T-helper 17 cell (primary cell): Measurements from ENCODE around the gene GLYR1. TPM values are rescaled to one million over a fixed set of nuclear protein-coding genes. Genes with fewer than 3 reads are reported as not detected.

Experiments used
- ATAC-seq: fragments of 150-1000 bp; cut with Tn5 transposase; 2 replicates; pipeline ENCODE4 v1.10.0; 2021; ENCODE audit warnings: mild to moderate bottlenecking, moderate library complexity
- DNase-seq, 3 donors: peaks; one replicate each; pipeline versions ENCODE4 v3.0.0 to v3.0.0-alpha.2; 2020 to 2021
- H3K9me3 ChIP-seq: one replicate; pipeline ENCODE4 v1.7.0; 2013; ENCODE audit warnings: low read length, mild to moderate bottlenecking; ENCODE audit not compliant: control insufficient read depth, poor library complexity, severe bottlenecking
- H3K27ac Mint-ChIP-seq: one replicate; pipeline ENCODE4 v1.8.0; 2022; ENCODE audit warnings: mild to moderate bottlenecking, moderate library complexity, mixed read lengths
- H3K27me3 Mint-ChIP-seq: one replicate; pipeline ENCODE4 v1.8.0; 2022; ENCODE audit warnings: mixed read lengths
- H3K36me3 Mint-ChIP-seq: one replicate; pipeline ENCODE4 v1.8.0; 2022; ENCODE audit warnings: low read depth, mixed read lengths
- H3K4me1 Mint-ChIP-seq: one replicate; pipeline ENCODE4 v1.8.0; 2022; ENCODE audit warnings: mild to moderate bottlenecking, mixed read lengths
- H3K4me3 Mint-ChIP-seq: one replicate; pipeline ENCODE4 v1.8.0; 2022; ENCODE audit warnings: mild to moderate bottlenecking, moderate library complexity, mixed read lengths
- total RNA-seq, 4 donors: library from RNA in 2 of 4; stranded (reverse) in 2 of 4; gene quantifications; one replicate each; pipeline ENCODE4 v1.2.3 and lab custom pipeline; 2022 to 2026

GLYR1 gene
- total RNA-seq, 2 donors from 2014 or later: 91.9 to 108 TPM

DNA sequence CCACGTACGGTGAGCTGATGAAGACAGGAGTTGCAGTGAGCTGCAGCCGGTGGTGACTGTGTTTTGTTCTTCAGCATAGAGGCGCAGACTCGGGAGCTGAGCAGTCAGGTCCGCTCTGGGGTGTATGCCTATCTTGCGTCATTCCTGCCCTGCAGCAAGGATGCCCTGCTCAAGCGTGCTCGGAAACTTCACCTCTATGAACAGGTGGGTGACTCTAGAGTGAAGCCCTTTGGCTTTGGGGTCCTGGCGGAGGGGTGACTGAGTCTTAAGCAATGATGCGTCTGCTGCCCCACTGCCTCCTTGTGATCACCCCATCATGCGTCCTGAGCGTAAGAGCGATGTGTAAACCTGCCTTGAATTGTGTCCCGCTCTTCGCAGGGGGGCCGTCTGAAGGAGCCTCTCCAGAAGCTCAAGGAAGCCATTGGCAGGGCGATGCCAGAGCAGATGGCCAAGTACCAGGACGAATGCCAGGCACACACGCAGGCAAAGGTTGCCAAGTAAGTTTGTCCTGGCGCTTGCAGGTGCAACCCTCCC is 23.1 kb upstream of the GLYR1 start:
- H3K27me3 Mint-ChIP-seq: no peaks in the 10 kb centered on the region
- ATAC-seq: no peak
- H3K4me3 Mint-ChIP-seq: no peak overlapping the region
- H3K36me3 Mint-ChIP-seq: peaks cover 19% of the 10 kb centered on the region
- no peak overlapping the region for H3K27ac Mint-ChIP-seq
- no peak for DNase-seq
- no peaks in the 10 kb centered on the region for H3K9me3 ChIP-seq
- H3K4me1 Mint-ChIP-seq: peaks cover 17% of the 10 kb centered on the region

DNA sequence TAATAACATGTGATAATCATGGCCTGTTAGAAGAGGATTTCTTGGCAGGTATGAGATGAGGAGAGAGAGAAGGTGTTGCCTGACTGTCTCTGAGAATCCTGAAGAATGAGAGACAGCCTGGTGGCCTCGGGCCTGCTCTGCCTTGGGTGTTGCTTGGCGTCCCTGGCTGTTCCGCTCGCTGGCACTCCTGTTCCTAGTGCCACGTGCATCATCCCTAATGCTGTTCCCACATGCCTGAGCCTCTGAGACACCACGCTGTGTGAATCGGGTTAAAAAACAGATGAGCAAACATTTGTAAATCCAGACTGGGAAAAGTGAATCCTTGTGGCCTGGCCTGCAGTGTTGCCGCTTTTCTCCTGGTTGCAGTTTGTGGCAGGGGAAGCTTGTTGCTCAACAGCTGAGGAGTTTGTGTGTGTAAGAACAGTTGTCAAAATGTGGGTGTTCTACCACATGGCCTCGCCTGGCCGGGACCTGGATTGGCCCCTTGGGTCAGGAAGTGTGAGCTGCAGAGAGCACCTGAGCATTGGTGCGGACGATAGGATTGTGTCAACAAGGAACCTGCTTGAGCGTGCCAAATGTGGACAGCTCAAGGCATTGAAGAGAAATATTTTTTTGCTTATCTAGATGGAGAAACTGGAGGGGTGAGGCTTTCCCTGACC is 22.2 kb upstream of the GLYR1 start:
- ATAC-seq (no peak), DNase-seq (no peak)
- Mint-ChIP-seq H3K4me1 (peaks cover 22% of the 10 kb centered on the region), H3K27ac (no peak overlapping the region), H3K27me3 (no peaks in the 10 kb centered on the region), H3K36me3 (peaks cover 17% of the 10 kb centered on the region), H3K4me3 (no peak overlapping the region)
- no peaks in the 10 kb centered on the region for H3K9me3 ChIP-seq

DNA sequence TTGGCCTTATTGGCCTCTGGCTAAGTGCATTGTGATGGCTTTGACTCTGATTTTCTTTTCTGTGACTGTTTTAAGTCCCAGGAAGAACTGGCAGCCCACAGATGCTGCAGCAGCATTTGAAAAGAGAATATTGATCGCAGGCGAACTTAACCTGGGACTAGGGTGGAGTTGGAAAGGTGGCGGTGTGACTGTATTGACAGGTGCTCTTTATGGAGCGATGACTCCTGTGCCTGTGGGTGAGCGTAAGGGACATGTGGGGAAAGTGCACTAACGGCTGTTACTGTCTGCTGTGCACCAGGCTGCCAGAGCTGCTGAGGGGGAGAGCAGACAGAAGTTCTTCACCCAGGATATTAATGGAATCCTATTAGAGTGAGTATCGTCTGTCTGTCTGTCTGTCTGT is 21.4 kb upstream of the GLYR1 start:
- no peak overlapping the region for H3K27ac Mint-ChIP-seq
- H3K36me3 Mint-ChIP-seq: peaks cover 17% of the 10 kb centered on the region

DNA sequence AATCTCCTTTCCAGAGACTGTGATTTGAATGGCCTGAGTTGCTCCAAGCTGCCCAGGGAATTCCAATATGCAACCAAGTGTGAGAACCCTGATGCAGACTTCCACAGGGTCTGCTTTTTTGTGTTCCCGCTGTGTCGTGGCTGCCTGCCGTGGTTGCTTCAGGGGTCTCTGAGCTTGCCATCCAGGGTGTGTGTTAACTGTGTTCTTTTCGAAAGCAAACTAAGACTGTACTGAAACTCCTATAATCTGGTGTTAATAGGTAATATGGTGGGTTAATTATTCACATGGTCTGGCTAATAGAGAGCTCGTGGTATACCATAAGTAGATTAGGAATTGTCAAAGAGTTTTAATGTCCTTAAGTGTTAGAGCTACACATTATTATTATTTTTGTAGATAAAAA is 20.9 kb upstream of the GLYR1 start:
- H3K4me1 Mint-ChIP-seq: peaks cover 22% of the 10 kb centered on the region
- no peak overlapping the region for H3K27ac Mint-ChIP-seq
- H3K9me3 ChIP-seq: no peaks in the 10 kb centered on the region
- H3K27me3 Mint-ChIP-seq: no peaks in the 10 kb centered on the region
- DNase-seq (no peak), ATAC-seq (no peak)
- peaks cover 17% of the 10 kb centered on the region for H3K36me3 Mint-ChIP-seq
- H3K4me3 Mint-ChIP-seq: no peak overlapping the region

More for the DNA sequence above, 21.4 kb upstream of the GLYR1 start:
- Mint-ChIP-seq H3K27me3 (no peaks in the 10 kb centered on the region), H3K4me1 (peaks cover 22% of the 10 kb centered on the region), H3K4me3 (peak overlapping the region; percentile 31)
- H3K9me3 ChIP-seq: no peaks in the 10 kb centered on the region
- DNase-seq (no peak), ATAC-seq (no peak)

DNA sequence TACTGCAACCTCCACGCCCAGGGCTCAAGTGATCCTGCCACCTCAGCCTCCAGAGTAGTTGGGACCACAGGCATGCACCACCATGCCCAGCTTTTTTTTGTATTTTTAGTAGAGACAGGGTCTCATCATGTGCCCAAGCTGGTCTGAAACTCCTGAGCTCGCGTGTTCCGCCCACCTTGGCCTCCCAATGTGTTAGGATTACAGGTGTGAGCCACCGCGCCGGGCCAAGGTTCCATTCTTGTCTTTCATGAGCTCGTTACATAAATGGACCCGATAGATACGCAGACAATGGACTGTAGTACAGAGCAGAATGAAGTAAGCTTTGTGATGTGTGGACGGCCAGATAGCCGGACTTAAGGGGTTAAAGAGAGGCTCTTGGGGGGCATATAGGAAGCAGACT is 19.5 kb upstream of the GLYR1 start:
- H3K27me3 Mint-ChIP-seq: no peaks in the 10 kb centered on the region
- peaks cover 14% of the 10 kb centered on the region for H3K36me3 Mint-ChIP-seq
- peak overlapping the region; percentile 81 for H3K27ac Mint-ChIP-seq
- no peak overlapping the region for H3K4me3 Mint-ChIP-seq
- ATAC-seq (no peak), DNase-seq (no peak)
- H3K4me1 Mint-ChIP-seq: peaks cover 24% of the 10 kb centered on the region
- no peaks in the 10 kb centered on the region for H3K9me3 ChIP-seq

DNA sequence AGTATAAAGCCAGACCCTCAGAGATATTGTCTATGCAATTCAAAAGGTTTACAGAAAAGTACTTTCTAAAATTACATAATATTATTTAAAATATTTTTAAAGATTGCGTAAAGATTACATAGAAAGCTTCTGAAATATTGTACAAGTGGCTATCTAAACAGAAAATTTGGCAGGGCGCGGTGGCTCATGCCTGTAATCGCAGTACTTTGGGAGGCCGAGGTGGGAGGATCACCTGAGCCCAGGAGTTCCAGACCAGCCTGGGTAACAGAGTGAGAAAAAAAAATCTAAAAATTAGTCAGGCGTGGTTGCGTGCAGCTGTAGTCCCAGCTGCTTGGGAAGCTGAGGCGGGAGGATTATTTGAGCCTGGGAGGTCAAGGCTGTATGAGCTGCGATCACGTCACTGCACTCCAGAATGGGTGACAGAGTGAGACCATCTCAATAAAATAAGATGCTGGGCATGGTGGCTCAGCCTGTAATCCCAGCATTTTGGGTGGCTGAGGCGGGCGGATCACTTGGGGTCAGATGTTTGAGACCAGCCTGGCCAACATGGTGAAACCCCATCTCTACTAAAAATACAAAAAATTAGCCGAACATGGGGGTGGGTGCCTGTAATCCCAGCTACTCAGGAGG is 18.3 kb upstream of the GLYR1 start:
- H3K36me3 Mint-ChIP-seq: peaks cover 12% of the 10 kb centered on the region
- DNase-seq: no peak
- no peak overlapping the region for H3K27ac Mint-ChIP-seq
- no peak overlapping the region for H3K4me3 Mint-ChIP-seq
- ATAC-seq: no peak
- H3K9me3 ChIP-seq: no peaks in the 10 kb centered on the region
- H3K4me1 Mint-ChIP-seq: peaks cover 20% of the 10 kb centered on the region
- H3K27me3 Mint-ChIP-seq: no peaks in the 10 kb centered on the region

DNA sequence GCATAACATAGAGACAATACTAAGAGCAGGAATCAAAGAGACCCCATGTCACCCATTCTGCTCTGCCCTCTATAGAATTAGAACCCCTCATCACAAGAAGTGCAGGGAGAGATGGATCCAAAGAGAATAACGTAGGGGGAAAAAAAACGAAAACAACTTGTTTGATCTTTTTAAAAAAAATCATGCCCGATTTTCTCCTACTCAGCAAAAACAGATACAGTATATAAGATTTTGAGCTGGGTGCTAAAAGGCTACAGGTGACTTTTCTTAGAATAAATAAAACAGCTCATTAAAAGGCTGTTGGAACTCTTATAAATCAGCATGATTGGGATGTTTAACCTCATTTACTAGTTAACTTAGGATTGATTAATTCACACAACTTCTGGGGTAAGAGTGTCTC is 17.6 kb upstream of the GLYR1 start:
- Mint-ChIP-seq H3K36me3 (peaks cover 16% of the 10 kb centered on the region), H3K4me3 (no peak overlapping the region), H3K27ac (no peak overlapping the region), H3K27me3 (no peaks in the 10 kb centered on the region), H3K4me1 (peaks cover 23% of the 10 kb centered on the region)
- no peak for ATAC-seq
- DNase-seq: no peak
- no peaks in the 10 kb centered on the region for H3K9me3 ChIP-seq

DNA sequence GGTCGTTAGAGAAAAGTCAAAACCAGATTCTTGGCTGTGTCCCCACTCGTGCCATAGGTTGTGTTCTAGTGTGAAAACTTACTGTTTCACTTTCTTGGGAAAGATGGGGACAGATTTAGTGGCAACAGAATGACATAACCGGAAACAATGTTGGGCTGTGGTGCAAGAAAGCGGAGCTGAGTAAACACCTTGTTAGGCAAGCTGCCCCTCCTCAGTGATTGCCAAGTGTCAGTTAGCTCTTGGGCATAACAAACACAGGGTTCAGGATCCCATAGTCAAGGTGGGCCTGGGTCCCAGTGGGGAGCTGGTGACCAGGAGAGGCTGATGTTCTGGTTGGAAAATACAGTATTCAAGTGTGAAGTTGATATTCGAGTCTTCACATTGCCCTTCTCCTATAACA is 15.6 kb upstream of the GLYR1 start:
- H3K27ac Mint-ChIP-seq: no peak overlapping the region
- DNase-seq (no peak), ATAC-seq (no peak)

DNA sequence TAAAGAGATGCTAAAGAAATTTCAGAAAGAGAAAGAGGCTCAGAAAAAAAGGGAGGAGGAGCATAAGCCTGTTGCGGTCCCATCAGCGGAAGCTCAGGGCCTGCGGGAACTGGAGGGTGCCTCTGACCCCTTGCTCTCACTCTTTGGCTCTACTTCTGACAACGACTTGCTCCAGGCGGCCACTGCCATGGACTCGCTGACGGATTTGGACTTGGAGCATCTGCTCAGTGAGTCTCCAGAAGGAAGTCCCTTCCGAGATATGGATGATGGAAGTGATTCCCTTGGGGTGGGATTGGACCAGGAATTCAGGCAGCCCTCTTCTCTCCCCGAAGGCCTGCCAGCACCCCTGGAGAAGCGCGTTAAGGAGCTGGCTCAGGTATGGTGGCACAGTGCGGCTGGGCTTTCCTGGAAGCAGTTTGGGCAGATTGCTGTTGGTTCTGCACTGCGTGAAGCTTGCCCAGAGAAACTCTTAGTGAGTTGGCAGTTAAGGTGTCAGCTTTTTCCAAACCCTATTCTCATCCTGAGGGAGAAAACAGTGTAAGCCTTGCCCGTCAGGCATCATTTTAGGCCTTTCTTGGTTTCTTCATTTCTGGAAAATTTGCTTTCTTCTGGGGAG is 13.7 kb upstream of the GLYR1 start:
- Mint-ChIP-seq H3K27me3 (no peaks in the 10 kb centered on the region), H3K4me3 (no peak overlapping the region), H3K36me3 (peaks cover 13% of the 10 kb centered on the region), H3K4me1 (peaks cover 22% of the 10 kb centered on the region), H3K27ac (no peak overlapping the region)
- ATAC-seq (no peak), DNase-seq (no peak)
- no peaks in the 10 kb centered on the region for H3K9me3 ChIP-seq

More for the DNA sequence above, 15.6 kb upstream of the GLYR1 start:
- no peaks in the 10 kb centered on the region for H3K27me3 Mint-ChIP-seq
- H3K4me3 Mint-ChIP-seq: no peak overlapping the region
- H3K4me1 Mint-ChIP-seq: peaks cover 28% of the 10 kb centered on the region
- H3K36me3 Mint-ChIP-seq: peaks cover 16% of the 10 kb centered on the region
- no peaks in the 10 kb centered on the region for H3K9me3 ChIP-seq

DNA sequence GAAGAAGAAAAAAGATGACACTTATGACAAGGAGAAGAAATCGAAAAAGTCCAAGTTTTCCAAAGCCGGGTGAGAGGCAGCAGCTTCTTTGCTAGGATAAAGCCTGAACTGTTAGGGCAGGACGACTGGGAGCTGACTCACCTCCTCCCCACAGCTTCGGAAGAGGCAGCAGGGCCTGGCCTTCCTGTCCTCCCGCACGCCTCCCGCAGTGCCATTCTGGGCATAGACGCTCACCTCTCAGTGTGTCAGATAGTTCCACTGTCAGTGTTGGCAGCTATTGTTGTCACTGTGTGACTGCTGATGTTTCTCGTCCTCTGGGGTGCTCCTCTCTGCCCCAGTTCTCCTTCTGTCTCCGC is 12.8 kb upstream of the GLYR1 start:
- H3K27ac Mint-ChIP-seq: no peak overlapping the region

DNA sequence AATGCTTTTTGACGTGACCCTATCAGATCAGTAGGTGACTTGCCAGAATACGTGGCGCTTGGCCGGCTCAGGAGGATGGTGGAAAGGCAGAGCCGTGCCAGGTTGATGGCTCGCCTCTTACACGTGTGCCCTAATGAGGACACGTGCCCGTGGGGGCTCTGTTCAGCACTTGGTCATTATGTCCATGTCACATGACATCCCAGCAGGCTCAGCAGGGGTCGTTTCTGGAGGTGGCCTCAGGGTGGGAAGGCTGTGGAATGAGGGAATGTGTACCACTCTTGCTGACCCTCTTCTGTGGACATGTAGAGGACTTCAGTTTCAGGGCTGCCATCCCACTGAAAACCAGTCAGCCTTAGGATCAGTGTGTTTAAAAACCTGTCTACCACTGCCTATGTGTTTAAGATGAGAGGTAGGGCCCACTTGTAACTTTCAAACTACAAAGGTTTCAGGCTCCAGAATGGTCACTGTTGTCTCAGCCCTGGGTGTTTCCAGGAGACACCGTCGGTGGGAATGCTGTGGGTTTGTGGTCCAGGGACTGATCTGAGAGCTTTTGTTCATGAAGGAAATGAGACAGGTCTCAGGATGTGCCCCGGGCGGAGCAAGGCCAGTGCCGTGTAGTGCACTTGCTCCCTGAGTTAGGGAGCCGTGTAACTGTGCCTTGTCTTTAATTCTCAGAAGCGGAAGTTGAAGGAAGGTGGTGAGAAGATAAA is 12.3 kb upstream of the GLYR1 start:
- no peak for DNase-seq
- H3K36me3 Mint-ChIP-seq: peaks cover 13% of the 10 kb centered on the region
- H3K9me3 ChIP-seq: no peaks in the 10 kb centered on the region
- no peaks in the 10 kb centered on the region for H3K27me3 Mint-ChIP-seq
- no peak for ATAC-seq
- H3K4me1 Mint-ChIP-seq: peaks cover 16% of the 10 kb centered on the region
- H3K27ac Mint-ChIP-seq: peak overlapping the region; percentile 67
- H3K4me3 Mint-ChIP-seq: no peak overlapping the region

More for the DNA sequence above, 12.8 kb upstream of the GLYR1 start:
- Mint-ChIP-seq H3K27me3 (no peaks in the 10 kb centered on the region), H3K36me3 (peaks cover 13% of the 10 kb centered on the region), H3K4me1 (peaks cover 20% of the 10 kb centered on the region), H3K4me3 (no peak overlapping the region)
- no peaks in the 10 kb centered on the region for H3K9me3 ChIP-seq
- ATAC-seq (no peak), DNase-seq (no peak)

DNA sequence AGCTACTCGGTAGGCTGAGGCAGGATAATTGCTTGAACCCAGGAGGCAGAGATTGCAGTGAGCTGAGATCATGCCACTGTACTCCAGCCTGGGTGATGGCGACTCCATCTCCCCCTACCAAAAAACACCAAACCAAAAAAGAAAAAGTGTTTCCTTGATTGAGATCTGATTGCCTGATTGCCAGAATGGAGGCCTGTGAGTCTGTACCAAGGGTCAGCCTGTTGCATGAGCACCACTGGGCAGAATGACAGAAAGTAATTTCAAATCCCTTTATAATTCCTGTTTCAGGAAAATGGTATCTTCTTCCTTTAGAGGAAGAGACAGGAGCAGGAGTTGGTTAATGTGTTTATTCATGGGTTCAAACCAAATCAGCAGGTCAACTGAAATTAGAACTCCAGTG is 8.7 kb upstream of the GLYR1 start:
- Mint-ChIP-seq H3K27ac (no peak overlapping the region), H3K4me1 (peaks cover 27% of the 10 kb centered on the region), H3K4me3 (no peak overlapping the region), H3K36me3 (peaks cover 13% of the 10 kb centered on the region), H3K27me3 (no peaks in the 10 kb centered on the region)
- ATAC-seq (no peak), DNase-seq (no peak)
- no peaks in the 10 kb centered on the region for H3K9me3 ChIP-seq

DNA sequence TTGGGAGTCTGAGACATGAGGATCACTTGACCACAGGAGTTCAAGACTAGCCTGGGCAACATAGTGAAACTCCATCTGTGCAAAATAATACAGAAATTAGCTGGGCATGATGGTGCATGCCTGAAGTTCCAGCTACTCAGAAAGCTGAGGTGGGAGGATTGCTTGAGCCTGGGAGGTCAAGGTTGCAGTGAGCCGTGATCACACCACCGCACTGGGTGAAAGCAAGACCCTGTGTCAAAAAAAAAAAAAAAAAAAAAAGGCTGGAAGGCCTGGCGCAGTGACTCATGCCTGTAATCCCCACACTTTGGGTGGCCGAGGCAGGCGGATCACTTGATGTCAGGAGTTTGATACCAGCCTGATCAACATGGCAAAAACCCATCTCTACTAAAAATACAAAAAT is 8.3 kb upstream of the GLYR1 start:
- no peak for DNase-seq
- H3K9me3 ChIP-seq: no peaks in the 10 kb centered on the region
- no peak for ATAC-seq
- H3K27me3 Mint-ChIP-seq: no peaks in the 10 kb centered on the region
- H3K4me1 Mint-ChIP-seq: peaks cover 28% of the 10 kb centered on the region
- H3K27ac Mint-ChIP-seq: no peak overlapping the region
- H3K4me3 Mint-ChIP-seq: no peak overlapping the region
- peaks cover 12% of the 10 kb centered on the region for H3K36me3 Mint-ChIP-seq
